Ishikawa (cell line): ENCODE measurements around the gene KMT2D.
A peak's percentile ranks its signal among the peaks of the same experiment; 100 is the strongest.

Source experiments
- CEBPB ChIP-seq: IDR thresholded peaks from 2 replicates; pipeline ENCODE4 v1.6.1; 2012
- CREB1 ChIP-seq: IDR thresholded peaks from 2 replicates; pipeline ENCODE4 v1.6.1; 2012; ENCODE audit warnings: low read depth
- EGR1 ChIP-seq: IDR thresholded peaks from 2 replicates; pipeline ENCODE4 v1.6.1; 2012
- EP300 ChIP-seq: IDR thresholded peaks from 2 replicates; pipeline ENCODE4 v1.6.1; 2012; ENCODE audit warnings: borderline replicate concordance
- FOXM1 ChIP-seq: IDR thresholded peaks from 2 replicates; pipeline ENCODE4 v1.6.1; 2012; ENCODE audit warnings: low read depth, borderline replicate concordance
- MAX ChIP-seq: IDR thresholded peaks from 2 replicates; pipeline ENCODE4 v1.6.1; 2012
- NFIC ChIP-seq: IDR thresholded peaks from 2 replicates; pipeline ENCODE4 v1.6.1; 2012
- RAD21 ChIP-seq: IDR thresholded peaks from 2 replicates; pipeline ENCODE4 v1.6.1; 2012; ENCODE audit warnings: low read depth
- TAF1 ChIP-seq: IDR thresholded peaks from 2 replicates; pipeline ENCODE4 v1.6.1; 2012; ENCODE audit warnings: low read depth, mild to moderate bottlenecking
- TCF12 ChIP-seq: IDR thresholded peaks from 2 replicates; pipeline ENCODE4 v1.6.1; 2012; ENCODE audit warnings: low read depth
- TEAD4 ChIP-seq: IDR thresholded peaks from 2 replicates; pipeline ENCODE4 v1.6.1; 2012
- YY1 ChIP-seq: IDR thresholded peaks from 2 replicates; pipeline ENCODE4 v1.6.1; 2012; ENCODE audit warnings: low read depth
- ZBTB7A ChIP-seq: IDR thresholded peaks from 2 replicates; pipeline ENCODE4 v1.6.1; 2012; ENCODE audit warnings: low read depth
- TF ChIP-seq, protein P1 (sequence below): IDR thresholded peaks from 2 replicates; pipeline ENCODE4 v1.6.1; 2012
- TF ChIP-seq, protein P2 (sequence below): IDR thresholded peaks from 2 replicates; pipeline ENCODE4 v1.6.1; 2012; ENCODE audit warnings: low read depth, mild to moderate bottlenecking

Gene KMT2D

DNA sequence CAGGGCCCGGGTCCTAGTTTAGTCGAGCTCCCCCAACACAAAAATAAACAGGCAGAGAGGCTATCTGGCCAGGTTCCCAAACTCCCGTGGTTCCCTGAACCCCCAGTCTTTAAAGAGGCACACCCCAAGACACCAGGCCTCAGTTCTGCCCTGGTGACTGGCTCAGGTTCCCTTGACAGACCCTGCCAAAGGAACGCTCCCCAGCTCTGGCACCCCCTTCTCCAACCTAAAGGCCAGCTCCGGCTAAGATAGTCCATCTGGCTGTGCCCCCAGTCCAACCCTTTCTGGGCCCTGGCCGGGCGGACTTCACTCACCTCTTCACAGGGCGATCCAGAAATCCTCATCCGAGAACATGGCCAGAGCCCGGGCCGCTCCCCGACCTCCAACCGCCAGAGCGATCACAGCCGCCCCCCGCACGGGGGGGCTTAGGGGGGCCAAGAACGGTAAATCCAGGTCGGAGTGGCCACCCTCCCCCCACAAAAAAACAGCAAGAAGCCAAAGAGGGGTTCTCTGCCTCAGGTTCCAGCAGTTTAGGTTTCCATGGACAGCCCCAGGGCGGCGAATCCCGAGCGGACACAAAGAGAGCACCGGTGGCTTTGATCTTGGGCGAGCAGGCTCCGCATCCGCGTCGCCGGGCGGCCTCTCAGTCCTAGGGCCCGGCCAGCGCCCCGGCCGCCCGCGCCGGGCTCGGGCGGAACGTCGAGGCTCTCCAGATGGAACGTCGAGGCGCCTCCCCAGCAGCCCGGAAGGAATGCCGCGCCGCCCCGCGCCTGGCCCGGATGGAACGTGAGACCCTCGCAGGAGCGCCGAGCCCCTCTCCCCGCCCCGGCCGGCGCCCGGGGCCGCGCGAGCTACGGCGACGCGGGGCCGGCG is 1.1 kb downstream of the KMT2D start:
- TF ChIP-seq TEAD4 (no peak; the same call in 1 of the 2 replicates), TAF1 (peak; percentile 32; the same call in 1 of the 2 replicates), ZBTB7A (peak; percentile 70; the same call in 1 of the 2 replicates), EGR1 (0 out of 2 replicates have a peak, but pooled peaks have one; percentile 3)

DNA sequence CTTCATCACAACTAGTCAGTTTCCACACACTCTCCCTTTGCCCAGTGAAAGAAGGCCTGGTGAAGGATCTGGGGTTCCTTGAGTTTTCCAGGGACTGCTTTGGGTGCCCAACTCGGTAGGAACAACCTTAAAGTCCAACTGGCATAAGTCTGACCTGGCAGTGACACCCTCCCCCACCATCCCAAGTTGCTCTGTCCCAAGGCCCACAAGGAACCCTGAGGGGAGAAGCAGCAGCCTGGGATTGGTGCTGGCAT is 1.6 kb downstream of the KMT2D start:
- no peak for TF ChIP-seq EP300

- TF ChIP-seq MAX = no peak
- no peak for TF ChIP-seq TEAD4
- TF ChIP-seq YY1 = no peak
- TF ChIP-seq TCF12 = no peak
- TF ChIP-seq EP300 = no peak
- TF ChIP-seq RAD21 = no peak
- TF ChIP-seq EGR1 = no peak
- TF ChIP-seq CEBPB = no peak
- TF ChIP-seq FOXM1 = no peak
- TF ChIP-seq, protein P1, sequence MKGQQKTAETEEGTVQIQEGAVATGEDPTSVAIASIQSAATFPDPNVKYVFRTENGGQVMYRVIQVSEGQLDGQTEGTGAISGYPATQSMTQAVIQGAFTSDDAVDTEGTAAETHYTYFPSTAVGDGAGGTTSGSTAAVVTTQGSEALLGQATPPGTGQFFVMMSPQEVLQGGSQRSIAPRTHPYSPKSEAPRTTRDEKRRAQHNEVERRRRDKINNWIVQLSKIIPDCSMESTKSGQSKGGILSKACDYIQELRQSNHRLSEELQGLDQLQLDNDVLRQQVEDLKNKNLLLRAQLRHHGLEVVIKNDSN = no peak
- TF ChIP-seq NFIC = no peak
- TF ChIP-seq ZBTB7A = no peak
- TF ChIP-seq, protein P2, sequence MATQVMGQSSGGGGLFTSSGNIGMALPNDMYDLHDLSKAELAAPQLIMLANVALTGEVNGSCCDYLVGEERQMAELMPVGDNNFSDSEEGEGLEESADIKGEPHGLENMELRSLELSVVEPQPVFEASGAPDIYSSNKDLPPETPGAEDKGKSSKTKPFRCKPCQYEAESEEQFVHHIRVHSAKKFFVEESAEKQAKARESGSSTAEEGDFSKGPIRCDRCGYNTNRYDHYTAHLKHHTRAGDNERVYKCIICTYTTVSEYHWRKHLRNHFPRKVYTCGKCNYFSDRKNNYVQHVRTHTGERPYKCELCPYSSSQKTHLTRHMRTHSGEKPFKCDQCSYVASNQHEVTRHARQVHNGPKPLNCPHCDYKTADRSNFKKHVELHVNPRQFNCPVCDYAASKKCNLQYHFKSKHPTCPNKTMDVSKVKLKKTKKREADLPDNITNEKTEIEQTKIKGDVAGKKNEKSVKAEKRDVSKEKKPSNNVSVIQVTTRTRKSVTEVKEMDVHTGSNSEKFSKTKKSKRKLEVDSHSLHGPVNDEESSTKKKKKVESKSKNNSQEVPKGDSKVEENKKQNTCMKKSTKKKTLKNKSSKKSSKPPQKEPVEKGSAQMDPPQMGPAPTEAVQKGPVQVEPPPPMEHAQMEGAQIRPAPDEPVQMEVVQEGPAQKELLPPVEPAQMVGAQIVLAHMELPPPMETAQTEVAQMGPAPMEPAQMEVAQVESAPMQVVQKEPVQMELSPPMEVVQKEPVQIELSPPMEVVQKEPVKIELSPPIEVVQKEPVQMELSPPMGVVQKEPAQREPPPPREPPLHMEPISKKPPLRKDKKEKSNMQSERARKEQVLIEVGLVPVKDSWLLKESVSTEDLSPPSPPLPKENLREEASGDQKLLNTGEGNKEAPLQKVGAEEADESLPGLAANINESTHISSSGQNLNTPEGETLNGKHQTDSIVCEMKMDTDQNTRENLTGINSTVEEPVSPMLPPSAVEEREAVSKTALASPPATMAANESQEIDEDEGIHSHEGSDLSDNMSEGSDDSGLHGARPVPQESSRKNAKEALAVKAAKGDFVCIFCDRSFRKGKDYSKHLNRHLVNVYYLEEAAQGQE = no peak
- TF ChIP-seq CREB1 = no peak
- no peak; the same call in 1 of the 2 replicates for TF ChIP-seq TAF1
Measured at GRCh38 chr12:49058366-49059044, 2.1 kb downstream of the KMT2D start.

GRCh38 chr12:49057888-49058287 is 2.7 kb downstream of the KMT2D start:
- TF ChIP-seq EP300 = no peak
- no peak for TF ChIP-seq NFIC
- TF ChIP-seq TCF12 = no peak
- TF ChIP-seq ZBTB7A = no peak
- no peak for TF ChIP-seq TEAD4
- TF ChIP-seq, protein P1 = no peak
- TF ChIP-seq CEBPB = no peak
- TF ChIP-seq CREB1 = no peak
- no peak for TF ChIP-seq YY1
- no peak for TF ChIP-seq RAD21
- TF ChIP-seq, protein P2 = no peak
- no peak for TF ChIP-seq MAX
- TF ChIP-seq FOXM1 = no peak
- no peak for TF ChIP-seq EGR1

DNA sequence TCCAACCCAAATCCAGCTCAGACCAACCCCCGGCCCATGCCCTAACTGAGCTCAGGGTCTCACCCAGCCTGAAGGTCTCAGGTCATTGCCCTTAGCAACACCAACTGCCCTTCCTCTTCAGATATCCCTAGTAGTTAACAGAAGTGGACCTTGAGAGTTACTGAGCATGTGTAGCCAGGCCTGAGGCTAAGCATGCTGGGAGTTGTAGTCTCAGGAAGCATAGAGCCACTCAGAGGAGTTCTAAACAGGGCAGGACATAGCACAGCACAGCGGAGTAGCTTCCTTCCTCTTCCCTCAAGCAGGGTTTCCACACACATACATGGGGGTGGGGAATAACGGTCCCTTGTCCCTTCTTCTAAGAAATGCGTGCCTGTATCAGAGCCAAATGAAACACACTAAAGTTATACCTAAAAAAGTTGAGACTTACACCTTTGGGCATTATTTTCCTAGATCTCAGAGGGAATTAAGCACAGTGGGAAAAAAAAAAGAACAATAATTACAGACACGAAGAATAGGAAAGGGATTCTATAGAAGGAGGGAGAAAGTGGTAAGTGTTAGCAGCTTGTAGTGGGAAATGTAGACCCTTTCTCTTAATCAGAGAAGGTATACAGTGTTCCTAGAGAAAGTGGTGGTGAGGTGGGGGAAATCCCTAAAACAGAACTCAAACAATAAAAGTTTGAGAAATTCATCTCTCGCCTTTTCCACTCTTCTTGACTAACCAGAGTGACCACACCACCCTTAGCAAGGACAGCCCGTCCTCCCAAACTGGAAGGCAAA is 4.4 kb downstream of the KMT2D start:
- TF ChIP-seq TEAD4 (no peak), TCF12 (no peak), NFIC (no peak), CREB1 (no peak), ZBTB7A (no peak), RAD21 (no peak), YY1 (no peak), TAF1 (no peak), FOXM1 (no peak), EGR1 (no peak)
- TF ChIP-seq, protein P2 = no peak
- TF ChIP-seq, protein P1 = no peak
